GM21825 (cell line): Measurements from ENCODE around the gene DLX2.
A peak's percentile ranks its signal among the peaks of the same experiment; 100 is the strongest.
"Not testable (repeated sequence)": the region's sequence is repeated elsewhere in the genome, so short reads cannot be mapped to it uniquely, and the experiment has no call there.

Source experiments
- ATAC-seq: cut with Tn5 transposase; IDR thresholded peaks from one replicate; pipeline ENCODE4 v1.9.1; 2021; ENCODE audit warnings: mild to moderate bottlenecking, moderate library complexity; ENCODE audit not compliant: unreplicated experiment

DLX2 gene

GRCh38 chr2:172102391-172103359, at the start of gene DLX2:
Gene DLX2, minus strand, starts transcription at chr2:172102900. Its CDS starts 362 bp downstream, at chr2:172102538.
- ATAC-seq: peak; percentile 59

- no peak for ATAC-seq
Observed at GRCh38 chr2:172147944-172148650, 45.4 kb upstream of the DLX2 start.

GRCh38 chr2:172143817-172144216, 41.1 kb upstream of the DLX2 start:
- ATAC-seq: no peak

- ATAC-seq: not testable (repeated sequence)
Observed at GRCh38 chr2:172138727-172139126, 36.0 kb upstream of the DLX2 start.

- no peak for ATAC-seq
Observed at GRCh38 chr2:172137943-172138342, 35.2 kb upstream of the DLX2 start.

GRCh38 chr2:172137109-172137508, 34.4 kb upstream of the DLX2 start:
- ATAC-seq: no peak

GRCh38 chr2:172135446-172135845, 32.7 kb upstream of the DLX2 start:
- no peak for ATAC-seq

- no peak for ATAC-seq
Observed at GRCh38 chr2:172134270-172134669, 31.6 kb upstream of the DLX2 start.

GRCh38 chr2:172131713-172132555, 29.2 kb upstream of the DLX2 start:
- ATAC-seq: no peak

- no peak for ATAC-seq
Observed at GRCh38 chr2:172129404-172129803, 26.7 kb upstream of the DLX2 start.

- ATAC-seq: no peak
Observed at GRCh38 chr2:172128484-172128883, 25.8 kb upstream of the DLX2 start.

- ATAC-seq: no peak
Observed at GRCh38 chr2:172120118-172120517, 17.4 kb upstream of the DLX2 start.

- ATAC-seq: no peak
Observed at GRCh38 chr2:172119089-172119488, 16.4 kb upstream of the DLX2 start.

- ATAC-seq: no peak
Observed at GRCh38 chr2:172116107-172116506, 13.4 kb upstream of the DLX2 start.

- ATAC-seq: no peak
Observed at GRCh38 chr2:172114579-172114978, 11.9 kb upstream of the DLX2 start.

GRCh38 chr2:172114176-172114575, 11.5 kb upstream of the DLX2 start:
- ATAC-seq: not testable (repeated sequence)

GRCh38 chr2:172113617-172114016, 10.9 kb upstream of the DLX2 start:
- no peak for ATAC-seq

- ATAC-seq: no peak
Observed at GRCh38 chr2:172109988-172110811, 7.5 kb upstream of the DLX2 start.

- ATAC-seq: no peak
Observed at GRCh38 chr2:172109256-172109987, 6.7 kb upstream of the DLX2 start.

GRCh38 chr2:172108587-172108930, 5.9 kb upstream of the DLX2 start:
- ATAC-seq: no peak
